Esophagus squamous epithelium (tissue), 5 donors: ENCODE measurements around the gene ECHS1. TPM values are rescaled to one million over a fixed set of nuclear protein-coding genes. Genes with fewer than 3 reads are reported as not detected.

Experiments used
- DNase-seq: peaks from one replicate; lab custom pipeline; 2025; lab: John Stamatoyannopoulos, UW
- H3K27ac ChIP-seq, 4 donors: fragments of 200-600 bp; sonication (generic); one replicate each; pipeline ENCODE4 v1.5.1; 2016 to 2019; ENCODE audit warnings: mild to moderate bottlenecking in 1 of 4
- H3K27me3 ChIP-seq, 4 donors: fragments of 200-600 bp; sonication (generic); 1 replicate in 3 of 4; 2 replicates in 1 of 4; pipeline versions ENCODE4 v1.5.1 to v1.6.0; 2017 to 2021; ENCODE audit warnings: antibody characterized with exemption in 1 of 4
- H3K36me3 ChIP-seq, 3 donors: fragments of 200-600 bp; sonication (generic); one replicate each; pipeline ENCODE4 v1.5.1; 2016 to 2019
- H3K4me1 ChIP-seq, 3 donors: fragments of 200-600 bp; sonication (generic); one replicate each; pipeline ENCODE4 v1.5.1; 2017 to 2019
- H3K4me3 ChIP-seq, 4 donors: fragments of 200-600 bp; sonication (generic); 1 replicate in 3 of 4; 2 replicates in 1 of 4; pipeline ENCODE4 v1.5.1; 2016 to 2019; ENCODE audit warnings: mild to moderate bottlenecking in 2 of 4, moderate library complexity in 1 of 4
- H3K9me3 ChIP-seq, 3 donors: fragments of 200-600 bp; sonication (generic); one replicate each; pipeline ENCODE4 v1.5.1; 2016 to 2019
- POLR2A ChIP-seq, 4 donors: fragments of 450-650 bp; IDR thresholded peaks; one replicate each; pipeline ENCODE4 v1.6.1; 2017; ENCODE audit warnings: antibody characterized with exemption in 4 of 4, mild to moderate bottlenecking in 4 of 4, moderate library complexity in 3 of 4
- WGBS, 2 donors: methylation state at CpG; one replicate each; pipeline ENCODE4 v1.1.5; 2018; 5-methylcytosine and 5-hydroxymethylcytosine counted together
- intact Hi-C: fragments of 100-400 bp; cut with DNase I; formaldehyde crosslinking; loops from one replicate; pipeline ENCODE4 v1.15.0; 2022
- total RNA-seq, 4 donors: library from RNA; depleted of rRNA; stranded (reverse); fragments of >200 nt; gene quantifications; one replicate each; pipeline ENCODE4 v1.1.0, GENCODE V29; 2016
- TF ChIP-seq, protein P1 (sequence below), 6 experiments: fragments of 450-650 bp in 4 of 6; fragments of 200-600 bp in 2 of 6; sonication (generic) in 2 of 6; IDR thresholded peaks; one replicate each; pipeline ENCODE4 v1.5.1; 2016 to 2019; ENCODE audit warnings: antibody characterized with exemption in 6 of 6, mild to moderate bottlenecking in 4 of 6, moderate library complexity in 4 of 6
- donor health status: DM: yes; HTN: yes; CAD: no.

The ECHS1 gene
- total RNA-seq, 4 donors from 2014 or later = 75.0 to 115 (median 99.2) TPM

GRCh38 chr10:133351408-133352318 lies 21.5 kb downstream of the ECHS1 start:
- H3K27ac ChIP-seq = no peak overlapping the region
- H3K9me3 ChIP-seq = no peaks in the 10 kb centered on the region
- peaks cover 0 to 52% (median 0%) of the 10 kb centered on the region in 4 donors for H3K27me3 ChIP-seq
- H3K4me1 ChIP-seq = peaks cover 2 to 18% (median 3%) of the 10 kb centered on the region in 3 donors
- no peak for DNase-seq
- no peaks in the 10 kb centered on the region for H3K36me3 ChIP-seq
- no peak overlapping the region for H3K4me3 ChIP-seq
- TF ChIP-seq POLR2A (IDR thresholded peaks at IDR 0.05) = no peak
- TF ChIP-seq, protein P1, sequence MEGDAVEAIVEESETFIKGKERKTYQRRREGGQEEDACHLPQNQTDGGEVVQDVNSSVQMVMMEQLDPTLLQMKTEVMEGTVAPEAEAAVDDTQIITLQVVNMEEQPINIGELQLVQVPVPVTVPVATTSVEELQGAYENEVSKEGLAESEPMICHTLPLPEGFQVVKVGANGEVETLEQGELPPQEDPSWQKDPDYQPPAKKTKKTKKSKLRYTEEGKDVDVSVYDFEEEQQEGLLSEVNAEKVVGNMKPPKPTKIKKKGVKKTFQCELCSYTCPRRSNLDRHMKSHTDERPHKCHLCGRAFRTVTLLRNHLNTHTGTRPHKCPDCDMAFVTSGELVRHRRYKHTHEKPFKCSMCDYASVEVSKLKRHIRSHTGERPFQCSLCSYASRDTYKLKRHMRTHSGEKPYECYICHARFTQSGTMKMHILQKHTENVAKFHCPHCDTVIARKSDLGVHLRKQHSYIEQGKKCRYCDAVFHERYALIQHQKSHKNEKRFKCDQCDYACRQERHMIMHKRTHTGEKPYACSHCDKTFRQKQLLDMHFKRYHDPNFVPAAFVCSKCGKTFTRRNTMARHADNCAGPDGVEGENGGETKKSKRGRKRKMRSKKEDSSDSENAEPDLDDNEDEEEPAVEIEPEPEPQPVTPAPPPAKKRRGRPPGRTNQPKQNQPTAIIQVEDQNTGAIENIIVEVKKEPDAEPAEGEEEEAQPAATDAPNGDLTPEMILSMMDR (IDR thresholded peaks at IDR 0.05) = no peak
- intact Hi-C loops = no loop called here
- 100% methylated on average over 1 of the region's 24 CpGs; no CpG with 5 or more reads in 1 of the 2 donors for WGBS, 2 donors

- TF ChIP-seq POLR2A (IDR thresholded peaks at IDR 0.05) = no peak
- TF ChIP-seq, protein P1 (IDR thresholded peaks at IDR 0.05) = no peak
- intact Hi-C loops = no loop called here
- DNase-seq = no peak
- 36 to 60% methylated on average over 3 to 4 of the region's 13 CpGs for WGBS, 2 donors
- Histone ChIP-seq H3K4me1 (peaks cover 0 to 11% (median 0%) of the 10 kb centered on the region in 3 donors), H3K4me3 (no peak overlapping the region), H3K27ac (no peak overlapping the region), H3K36me3 (no peaks in the 10 kb centered on the region), H3K9me3 (no peaks in the 10 kb centered on the region), H3K27me3 (peaks cover 0 to 56% (median 0%) of the 10 kb centered on the region in 4 donors)
These were observed 22.2 kb downstream of the ECHS1 start for GRCh38 chr10:133350950-133351329.

DNA sequence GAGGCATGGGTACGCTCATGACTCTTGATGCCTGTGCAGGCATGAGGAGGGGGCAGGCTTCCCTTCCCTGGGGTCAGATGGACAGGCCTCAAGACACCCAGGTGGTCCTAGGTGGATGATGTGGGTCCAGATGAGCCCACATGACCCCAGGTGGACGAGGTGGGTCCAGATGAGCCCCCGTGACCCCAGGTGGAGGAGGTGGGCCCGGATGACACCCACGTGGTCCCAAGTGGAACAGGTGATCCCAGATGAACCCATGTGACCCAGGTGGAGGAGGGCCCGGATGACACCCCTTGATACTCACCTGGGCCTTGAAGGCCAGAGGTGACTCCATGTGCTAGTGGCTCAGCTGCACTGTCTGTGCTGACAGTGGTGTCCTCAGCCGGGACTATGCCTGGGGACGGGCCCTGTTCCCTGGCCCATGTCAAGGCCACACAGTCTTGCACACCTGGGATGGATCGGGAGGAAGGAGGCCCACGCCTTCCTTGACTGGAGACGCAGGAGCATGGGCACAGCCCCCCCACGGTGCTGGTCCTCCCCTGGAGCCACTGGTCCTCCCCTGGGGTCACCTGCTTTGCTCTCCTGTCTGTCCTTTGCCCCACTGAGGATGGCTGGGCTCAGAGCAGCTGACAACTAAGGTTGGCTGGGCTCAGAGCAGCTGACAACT lies 22.7 kb downstream of the ECHS1 start:
- no peak for DNase-seq
- 90% methylated on average over 5 of the region's 12 CpGs; no CpG with 5 or more reads in 1 of the 2 donors for WGBS, 2 donors
- Histone ChIP-seq H3K27ac (no peak overlapping the region), H3K4me3 (no peak overlapping the region), H3K9me3 (no peaks in the 10 kb centered on the region), H3K36me3 (no peaks in the 10 kb centered on the region), H3K4me1 (peaks cover 0 to 7% (median 0%) of the 10 kb centered on the region in 3 donors), H3K27me3 (peaks cover 0 to 61% (median 0%) of the 10 kb centered on the region in 4 donors)
- TF ChIP-seq POLR2A (IDR thresholded peaks at IDR 0.05) = no peak
- TF ChIP-seq, protein P1 (IDR thresholded peaks at IDR 0.05) = no peak
- intact Hi-C loops = no loop called here

- peaks cover 0 to 69% (median 0%) of the 10 kb centered on the region in 4 donors for H3K27me3 ChIP-seq
- H3K9me3 ChIP-seq = no peaks in the 10 kb centered on the region
- WGBS, 2 donors = 53% methylated on average over 2 of the region's 9 CpGs; no CpG with 5 or more reads in 1 of the 2 donors
- DNase-seq = no peak
- no peak overlapping the region for H3K4me3 ChIP-seq
- no peak overlapping the region for H3K27ac ChIP-seq
- TF ChIP-seq, protein P1 (IDR thresholded peaks at IDR 0.05) = no peak
- TF ChIP-seq POLR2A (IDR thresholded peaks at IDR 0.05) = no peak
- peaks cover 0 to 7% (median 0%) of the 10 kb centered on the region in 3 donors for H3K4me1 ChIP-seq
- intact Hi-C loops = no loop called here
- no peaks in the 10 kb centered on the region for H3K36me3 ChIP-seq
These were observed 23.6 kb downstream of the ECHS1 start for GRCh38 chr10:133349577-133350011.
